ENCODE measurements around the gene RNASET2.

DNA sequence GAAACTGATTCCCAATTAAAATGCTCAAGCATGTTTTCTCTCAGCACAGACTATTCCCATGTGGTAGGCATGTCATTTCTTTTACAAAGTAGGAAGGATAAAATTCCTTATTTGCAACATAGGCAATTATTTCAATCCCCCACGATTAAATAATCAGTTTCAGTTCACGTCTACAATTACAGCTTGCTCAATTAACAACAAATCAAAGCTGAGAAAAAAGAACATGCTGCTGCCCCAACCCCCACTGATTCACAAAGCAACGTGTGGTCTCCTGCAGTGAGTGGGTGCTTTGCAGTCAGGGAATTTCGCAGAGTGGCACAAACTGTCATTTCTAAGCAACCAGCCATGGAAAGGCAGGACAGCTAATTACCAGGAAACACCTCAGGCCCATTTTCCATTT lies 17.0 kb downstream of the RNASET2 start:
- TF ChIP-seq, protein P1, sequence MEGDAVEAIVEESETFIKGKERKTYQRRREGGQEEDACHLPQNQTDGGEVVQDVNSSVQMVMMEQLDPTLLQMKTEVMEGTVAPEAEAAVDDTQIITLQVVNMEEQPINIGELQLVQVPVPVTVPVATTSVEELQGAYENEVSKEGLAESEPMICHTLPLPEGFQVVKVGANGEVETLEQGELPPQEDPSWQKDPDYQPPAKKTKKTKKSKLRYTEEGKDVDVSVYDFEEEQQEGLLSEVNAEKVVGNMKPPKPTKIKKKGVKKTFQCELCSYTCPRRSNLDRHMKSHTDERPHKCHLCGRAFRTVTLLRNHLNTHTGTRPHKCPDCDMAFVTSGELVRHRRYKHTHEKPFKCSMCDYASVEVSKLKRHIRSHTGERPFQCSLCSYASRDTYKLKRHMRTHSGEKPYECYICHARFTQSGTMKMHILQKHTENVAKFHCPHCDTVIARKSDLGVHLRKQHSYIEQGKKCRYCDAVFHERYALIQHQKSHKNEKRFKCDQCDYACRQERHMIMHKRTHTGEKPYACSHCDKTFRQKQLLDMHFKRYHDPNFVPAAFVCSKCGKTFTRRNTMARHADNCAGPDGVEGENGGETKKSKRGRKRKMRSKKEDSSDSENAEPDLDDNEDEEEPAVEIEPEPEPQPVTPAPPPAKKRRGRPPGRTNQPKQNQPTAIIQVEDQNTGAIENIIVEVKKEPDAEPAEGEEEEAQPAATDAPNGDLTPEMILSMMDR (IDR thresholded peaks at IDR 0.05): no peak
- no peak for TF ChIP-seq POLR2A (IDR thresholded peaks at IDR 0.05)
- TF ChIP-seq EP300 (IDR thresholded peaks at IDR 0.05; ENCODE audit: low read depth): no peak
- TF ChIP-seq POLR2AphosphoS5 (IDR thresholded peaks at IDR 0.05): no peak
